ENCODE data around the gene PHACTR4. TPM values are rescaled to one million over a fixed set of nuclear protein-coding genes. Genes with fewer than 3 reads are reported as not detected.
"Not testable (repeated sequence)": the region's sequence is repeated elsewhere in the genome, so short reads cannot be mapped to it uniquely, and the experiment has no call there.

PHACTR4 gene
- total RNA-seq, 1 experiment from 2014 or later, result 19.7 TPM

GRCh38 chr1:28520796-28521195 lies 151.3 kb downstream of the PHACTR4 start:
- DNase-seq (ENCODE audit: low read depth), result not testable (repeated sequence)

GRCh38 chr1:28521502-28522164 lies 152.1 kb downstream of the PHACTR4 start:
- no peak for DNase-seq (ENCODE audit: low read depth)

GRCh38 chr1:28522537-28522936 lies 153.0 kb downstream of the PHACTR4 start:
- DNase-seq (ENCODE audit: low read depth), result not testable (repeated sequence)

- DNase-seq (ENCODE audit: low read depth), result not testable (repeated sequence)
These were observed 155.6 kb downstream of the PHACTR4 start for GRCh38 chr1:28525002-28525642.

- DNase-seq (ENCODE audit: low read depth), result no peak
These were observed 157.3 kb downstream of the PHACTR4 start for GRCh38 chr1:28526886-28527285.

GRCh38 chr1:28530456-28530855 lies 160.9 kb downstream of the PHACTR4 start:
- DNase-seq (ENCODE audit: low read depth), result no peak

- DNase-seq (ENCODE audit: low read depth), result no peak
These were observed 165.1 kb downstream of the PHACTR4 start for GRCh38 chr1:28534671-28535070.

- DNase-seq (ENCODE audit: low read depth), result no peak
These were observed 165.6 kb downstream of the PHACTR4 start for GRCh38 chr1:28535180-28535579.

GRCh38 chr1:28537457-28538199 lies 168.1 kb downstream of the PHACTR4 start:
- DNase-seq (ENCODE audit: low read depth), result peak; percentile 17

- DNase-seq (ENCODE audit: low read depth), result no peak
These were observed 168.7 kb downstream of the PHACTR4 start for GRCh38 chr1:28538286-28538685.

- DNase-seq (ENCODE audit: low read depth), result no peak
These were observed 171.1 kb downstream of the PHACTR4 start for GRCh38 chr1:28540651-28541050.

- not testable (repeated sequence) for DNase-seq (ENCODE audit: low read depth)
These were observed 172.0 kb downstream of the PHACTR4 start for GRCh38 chr1:28541414-28542015.

- no peak for DNase-seq (ENCODE audit: low read depth)
These were observed 175.7 kb downstream of the PHACTR4 start for GRCh38 chr1:28545246-28545628.

- DNase-seq (ENCODE audit: low read depth), result no peak
These were observed 178.8 kb downstream of the PHACTR4 start for GRCh38 chr1:28548318-28548717.

Other genes with a start within 250 kb of the PHACTR4 start
- under 0.01 TPM in 1 of 2 replicates, not detected in the other for gene PTAFR, start 193.1 kb upstream of the PHACTR4 start, total RNA-seq (2014; rRNA removed)
- 98.7 and 101 TPM in 2 replicates for gene DNAJC8, start 136.7 kb upstream of the PHACTR4 start, total RNA-seq (2014; rRNA removed)
- 183 and 197 TPM in 2 replicates for gene ATP5IF1, start 133.6 kb upstream of the PHACTR4 start, total RNA-seq (2014; rRNA removed)
- 17.4 and 18.9 TPM in 2 replicates for gene SESN2, start 110.2 kb upstream of the PHACTR4 start, total RNA-seq (2014; rRNA removed)
- gene MED18, start 40.7 kb upstream of the PHACTR4 start, total RNA-seq (2014; rRNA removed), result 18.4 and 19.2 TPM in 2 replicates
- 46.4 and 53.1 TPM in 2 replicates for gene RCC1, start 136.3 kb downstream of the PHACTR4 start, total RNA-seq (2014; rRNA removed)
- 17.8 and 22.6 TPM in 2 replicates for gene TRNAU1AP, start 183.3 kb downstream of the PHACTR4 start, total RNA-seq (2014; rRNA removed)
- gene RAB42, start 222.5 kb downstream of the PHACTR4 start, total RNA-seq (2014; rRNA removed), result 1.6 and 3.0 TPM in 2 replicates

Data from LHCN-M2 (cell line).